H9 (cell line): ENCODE results near the gene ZC3H8. TPM values are rescaled to one million over a fixed set of nuclear protein-coding genes. Genes with fewer than 3 reads are reported as not detected.

ENCODE experiments used
- DNase-seq: peaks from one replicate; pipeline ENCODE4 v3.0.0-alpha.2; 2017
- H2AFZ ChIP-seq: one replicate; pipeline ENCODE4 v1.6.1; 2013; ENCODE audit warnings: mild to moderate bottlenecking, low read length, control low read depth, moderate library complexity
- H2AK5ac ChIP-seq: 2 replicates; pipeline ENCODE4 v1.6.1; 2013; ENCODE audit warnings: low read length, control low read depth, mixed read lengths; ENCODE audit not compliant: insufficient read length
- H2BK120ac ChIP-seq: one replicate; pipeline ENCODE4 v1.6.1; 2013; ENCODE audit warnings: low read depth, mild to moderate bottlenecking, low read length, control low read depth, inconsistent platforms; ENCODE audit not compliant: poor library complexity, severe bottlenecking
- H2BK12ac ChIP-seq: 2 replicates; pipeline ENCODE4 v1.6.1; 2013; ENCODE audit warnings: low read length, control low read depth, mixed read lengths, low read depth; ENCODE audit not compliant: insufficient read length
- H2BK15ac ChIP-seq: 2 replicates; pipeline ENCODE4 v1.6.1; 2013; ENCODE audit warnings: low read depth, low read length, control low read depth
- H2BK20ac ChIP-seq: one replicate; pipeline ENCODE4 v1.6.1; 2013; ENCODE audit warnings: low read depth, mild to moderate bottlenecking, low read length, control low read depth, inconsistent platforms; ENCODE audit not compliant: poor library complexity, severe bottlenecking
- H2BK5ac ChIP-seq: 2 replicates; pipeline ENCODE4 v1.6.1; 2013; ENCODE audit warnings: low read length, control low read depth, mixed read lengths; ENCODE audit not compliant: insufficient read length
- H3K14ac ChIP-seq: 2 replicates; pipeline ENCODE4 v1.6.1; 2013; ENCODE audit warnings: low read length, control low read depth; ENCODE audit not compliant: insufficient read depth
- H3K18ac ChIP-seq: 2 replicates; pipeline ENCODE4 v1.6.1; 2013; ENCODE audit warnings: low read depth, mild to moderate bottlenecking, mixed read lengths, low read length, control low read depth; ENCODE audit not compliant: insufficient read length
- H3K23ac ChIP-seq: 2 replicates; pipeline ENCODE4 v1.6.1; 2013; ENCODE audit warnings: low read length, control low read depth, mixed read lengths, low read depth; ENCODE audit not compliant: insufficient read length
- H3K23me2 ChIP-seq: 2 replicates; pipeline ENCODE4 v1.6.1; 2013; ENCODE audit warnings: low read depth, mild to moderate bottlenecking, mixed read lengths, low read length, control low read depth; ENCODE audit not compliant: insufficient read length, poor library complexity, severe bottlenecking
- H3K27ac ChIP-seq: 2 replicates; pipeline ENCODE4 v1.5.1; 2013; ENCODE audit warnings: low read length, control low read depth, mixed read lengths, low read depth; ENCODE audit not compliant: insufficient read length
- H3K27me3 ChIP-seq: 2 replicates; pipeline ENCODE4 v1.6.1; 2013; ENCODE audit warnings: low read length, control low read depth, inconsistent platforms; ENCODE audit not compliant: insufficient read depth
- H3K4ac ChIP-seq: 2 replicates; pipeline ENCODE4 v1.6.1; 2013; ENCODE audit warnings: low read depth, mild to moderate bottlenecking, control low read depth, inconsistent platforms, low read length, moderate library complexity
- H3K4me1 ChIP-seq: 2 replicates; pipeline ENCODE4 v1.6.1; 2013; ENCODE audit warnings: low read length, control low read depth, inconsistent platforms; ENCODE audit not compliant: insufficient read depth
- H3K4me2 ChIP-seq: 2 replicates; pipeline ENCODE4 v1.6.1; 2013; ENCODE audit warnings: low read length, control low read depth, mixed read lengths; ENCODE audit not compliant: insufficient read length, insufficient read depth
- H3K56ac ChIP-seq: 2 replicates; pipeline ENCODE4 v1.6.1; 2013; ENCODE audit warnings: low read depth, mild to moderate bottlenecking, mixed read lengths, low read length, control low read depth; ENCODE audit not compliant: insufficient read length
- H3K79me1 ChIP-seq: 2 replicates; pipeline ENCODE4 v1.6.1; 2013; ENCODE audit warnings: low read depth, mild to moderate bottlenecking, moderate library complexity, low read length, control low read depth, inconsistent platforms; ENCODE audit not compliant: insufficient read depth, poor library complexity, severe bottlenecking
- H3K79me2 ChIP-seq: 2 replicates; pipeline ENCODE4 v1.6.1; 2013; ENCODE audit warnings: low read length, control low read depth, inconsistent platforms; ENCODE audit not compliant: insufficient read depth
- H3K9ac ChIP-seq: 2 replicates; pipeline ENCODE4 v1.6.1; 2013; ENCODE audit warnings: low read length, control low read depth, mixed read lengths; ENCODE audit not compliant: insufficient read length; ENCODE audit errors: extremely low read depth
- H3K9me3 ChIP-seq: one replicate; pipeline ENCODE4 v1.6.1; 2013; ENCODE audit warnings: low read depth, low read length, inconsistent platforms; ENCODE audit not compliant: control insufficient read depth
- H3T11ph ChIP-seq: one replicate; pipeline ENCODE4 v1.6.1; 2013; ENCODE audit warnings: mild to moderate bottlenecking, low read length, control low read depth, inconsistent platforms
- H4K20me1 ChIP-seq: one replicate; pipeline ENCODE4 v1.6.1; 2013; ENCODE audit not compliant: control insufficient read depth, insufficient read length, insufficient read depth
- H4K5ac ChIP-seq: 2 replicates; pipeline ENCODE4 v1.6.1; 2013; ENCODE audit warnings: low read depth, mild to moderate bottlenecking, mixed read lengths, low read length, control low read depth; ENCODE audit not compliant: insufficient read length
- H4K8ac ChIP-seq: replicated peaks from 2 replicates; pipeline ENCODE4 v1.6.1; 2013; ENCODE audit warnings: low read length, control low read depth, mixed read lengths, low read depth; ENCODE audit not compliant: insufficient read length
- H4K91ac ChIP-seq: 2 replicates; pipeline ENCODE4 v1.6.1; 2013; ENCODE audit warnings: low read depth, mild to moderate bottlenecking, moderate library complexity, mixed read lengths, low read length, control low read depth; ENCODE audit not compliant: insufficient read length
- H3K27ac Mint-ChIP-seq, 3 experiments: 2 replicates in 2 of 3; 3 replicates in 1 of 3; pipeline ENCODE4 v1.8.0; 2020 to 2021; ENCODE audit warnings: mixed read lengths in 3 of 3, mild to moderate bottlenecking in 1 of 3, moderate library complexity in 1 of 3
- H3K27me3 Mint-ChIP-seq: 2 replicates; pipeline ENCODE4 v1.8.0; 2021; ENCODE audit warnings: low read depth, mild to moderate bottlenecking, moderate library complexity, mixed read lengths
- H3K36me3 Mint-ChIP-seq, 3 experiments: 2 replicates in 2 of 3; 3 replicates in 1 of 3; pipeline ENCODE4 v1.8.0; 2020 to 2021; ENCODE audit warnings: low read depth in 3 of 3, mixed read lengths in 3 of 3; ENCODE audit not compliant: insufficient read depth in 1 of 3
- H3K4me1 Mint-ChIP-seq, 2 experiments: 2 replicates each; pipeline ENCODE4 v1.8.0; 2020; ENCODE audit warnings: mixed read lengths in 2 of 2
- H3K4me3 Mint-ChIP-seq, 2 experiments: 2 replicates in 1 of 2; 3 replicates in 1 of 2; pipeline ENCODE4 v1.8.0; 2020 to 2021; ENCODE audit warnings: mild to moderate bottlenecking in 2 of 2, mixed read lengths in 2 of 2, moderate library complexity in 1 of 2
- H3K9me3 Mint-ChIP-seq, 2 experiments: 2 replicates in 1 of 2; 3 replicates in 1 of 2; pipeline ENCODE4 v1.8.0; 2020; ENCODE audit warnings: mild to moderate bottlenecking in 2 of 2, mixed read lengths in 2 of 2, moderate library complexity in 1 of 2
- CTCF ChIP-seq: fragments of 200-600 bp; sonication (generic); conservative IDR thresholded peaks from 3 replicates; pipeline ENCODE4 v1.8.0; 2021; ENCODE audit warnings: antibody characterized with exemption, mild to moderate bottlenecking
- total RNA-seq: library from RNA; stranded (reverse); gene quantifications from 2 replicates; pipeline ENCODE4 v1.2.1, GENCODE V29; 2021

The ZC3H8 gene
- total RNA-seq, 1 experiment from 2014 or later: 6.9 TPM

- no peak for DNase-seq
- Histone ChIP-seq H2BK20ac (no peak overlapping the region), H3K18ac (no peak overlapping the region), H3K23ac (no peak overlapping the region), H2BK5ac (no peak overlapping the region), H4K20me1 (no peaks in the 10 kb centered on the region), H2BK15ac (no peak overlapping the region), H3K79me1 (no peaks in the 10 kb centered on the region), H3K4ac (no peak overlapping the region), H2BK12ac (no peak overlapping the region), H3K9me3 (no peaks in the 10 kb centered on the region), H2AFZ (no peak overlapping the region), H3K27ac (no peak overlapping the region), H3K27me3 (no peaks in the 10 kb centered on the region), H2BK120ac (no peak overlapping the region), H3K4me1 (no peaks in the 10 kb centered on the region), H4K8ac (no peak overlapping the region), H3K4me2 (no peak overlapping the region), H3K79me2 (no peaks in the 10 kb centered on the region), H3K56ac (no peak overlapping the region), H2AK5ac (no peak overlapping the region), H4K91ac (no peak overlapping the region), H3K23me2 (no peaks in the 10 kb centered on the region), H3K9ac (no peak overlapping the region), H3K14ac (no peak overlapping the region), H4K5ac (no peak overlapping the region), H3T11ph (no peak overlapping the region)
- H3K4me1 Mint-ChIP-seq: no peaks in the 10 kb centered on the region
- H3K27me3 Mint-ChIP-seq: no peaks in the 10 kb centered on the region
- no peak overlapping the region for H3K4me3 Mint-ChIP-seq
- no peaks in the 10 kb centered on the region for H3K9me3 Mint-ChIP-seq
- peaks cover 3 to 19% (median 10%) of the 10 kb centered on the region in 3 experiments for H3K36me3 Mint-ChIP-seq
- no peak for TF ChIP-seq CTCF
- no peak overlapping the region for H3K27ac Mint-ChIP-seq
Measured at GRCh38 chr2:112301973-112302372, 47.1 kb upstream of the ZC3H8 start.
